ENCODE data around the gene ARMC5.

The ARMC5 gene

GRCh38 chr16:31508706-31509195, 49.5 kb downstream of the ARMC5 start:
- no peaks in the 10 kb centered on the region for H3K9me3 Mint-ChIP-seq

GRCh38 chr16:31513126-31513525, 53.8 kb downstream of the ARMC5 start:
- no peak for TF ChIP-seq CTCF (IDR thresholded peaks at IDR 0.05; ENCODE audit: unreplicated experiment in 3 of 3)
- H3K27ac Mint-ChIP-seq, result no peak overlapping the region
- peaks cover 4% of the 10 kb centered on the region for H3K9me3 Mint-ChIP-seq
- H3K4me3 Mint-ChIP-seq, result no peak overlapping the region
- peaks cover 14% of the 10 kb centered on the region for H3K27me3 Mint-ChIP-seq (ENCODE audit: low read depth)
- H3K4me1 Mint-ChIP-seq, result peaks cover 11% of the 10 kb centered on the region
- H3K36me3 Mint-ChIP-seq (ENCODE audit: low read depth), result no peaks in the 10 kb centered on the region

More at GRCh38 chr16:31508706-31509195, 49.5 kb downstream of the ARMC5 start:
- Mint-ChIP-seq H3K36me3 (ENCODE audit: low read depth) (peaks cover 4% of the 10 kb centered on the region), H3K4me3 (peak overlapping the region; percentile 92 to 99 (median 94)), H3K27ac (peak overlapping the region; percentile 100), H3K27me3 (ENCODE audit: low read depth) (no peaks in the 10 kb centered on the region), H3K4me1 (peaks cover 20% of the 10 kb centered on the region)
- TF ChIP-seq CTCF (IDR thresholded peaks at IDR 0.05; ENCODE audit: unreplicated experiment in 3 of 3), result no peak

- no peak overlapping the region for H3K27ac Mint-ChIP-seq
- no peak overlapping the region for H3K4me3 Mint-ChIP-seq
- peaks cover 4% of the 10 kb centered on the region for H3K9me3 Mint-ChIP-seq
- peaks cover 14% of the 10 kb centered on the region for H3K27me3 Mint-ChIP-seq (ENCODE audit: low read depth)
- peaks cover 5% of the 10 kb centered on the region for H3K4me1 Mint-ChIP-seq
- H3K36me3 Mint-ChIP-seq (ENCODE audit: low read depth), result no peaks in the 10 kb centered on the region
- no peak for TF ChIP-seq CTCF (IDR thresholded peaks at IDR 0.05; ENCODE audit: unreplicated experiment in 3 of 3)
These were observed 54.6 kb downstream of the ARMC5 start for GRCh38 chr16:31513884-31514283.
